ENCODE measurements around the gene MGLL. TPM values are rescaled to one million over a fixed set of nuclear protein-coding genes. Genes with fewer than 3 reads are reported as not detected.
A peak's percentile ranks its signal among the peaks of the same experiment; 100 is the strongest.

The MGLL gene
- total RNA-seq, 4 donors from 2014 or later: 26.5 to 50.2 (median 43.8) TPM

DNA sequence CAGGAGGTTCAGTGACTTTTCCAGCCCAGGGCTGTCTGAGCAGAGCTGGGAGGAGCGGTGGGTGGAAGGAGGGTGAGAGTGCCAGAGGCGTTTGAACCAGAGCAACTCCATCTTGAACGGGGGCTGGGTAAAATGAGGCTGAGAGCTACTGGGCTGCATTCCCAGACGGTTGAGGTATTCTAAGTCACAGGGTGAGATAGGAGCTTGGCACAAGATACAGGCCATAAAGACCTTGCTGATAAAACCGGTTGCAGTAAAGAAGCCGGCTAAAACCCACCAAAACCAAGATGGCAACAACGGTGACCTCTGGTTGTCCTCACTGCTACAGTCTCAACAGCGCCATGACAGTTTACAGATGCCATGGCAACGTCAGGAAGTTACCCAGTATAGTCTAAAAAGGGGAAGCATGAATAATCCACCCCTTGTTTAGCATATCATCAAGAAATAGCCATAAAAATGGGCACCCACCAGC is 89.4 kb downstream of the MGLL start:
- DNase-seq (no peak), ATAC-seq (no peak)
- Histone ChIP-seq H3K36me3 (no peaks in the 10 kb centered on the region), H3K9me3 (no peaks in the 10 kb centered on the region), H3K27me3 (no peaks in the 10 kb centered on the region), H3K4me3 (no peak overlapping the region), H3K4me1 (peaks cover 39 to 67% of the 10 kb centered on the region in 2 donors), H3K27ac (peak overlapping the region; percentile 51 to 86 (median 74))
- intact Hi-C loops (cut with DNase I; ENCODE audit: low total_unique reads): no loop called here
- in situ Hi-C loops (cut with MboI; ENCODE audit: low sequenced_read_pairs in 4 of 4): no loop called here
- TF ChIP-seq POLR2A (IDR thresholded peaks at IDR 0.05): no peak
- TF ChIP-seq, protein P1, sequence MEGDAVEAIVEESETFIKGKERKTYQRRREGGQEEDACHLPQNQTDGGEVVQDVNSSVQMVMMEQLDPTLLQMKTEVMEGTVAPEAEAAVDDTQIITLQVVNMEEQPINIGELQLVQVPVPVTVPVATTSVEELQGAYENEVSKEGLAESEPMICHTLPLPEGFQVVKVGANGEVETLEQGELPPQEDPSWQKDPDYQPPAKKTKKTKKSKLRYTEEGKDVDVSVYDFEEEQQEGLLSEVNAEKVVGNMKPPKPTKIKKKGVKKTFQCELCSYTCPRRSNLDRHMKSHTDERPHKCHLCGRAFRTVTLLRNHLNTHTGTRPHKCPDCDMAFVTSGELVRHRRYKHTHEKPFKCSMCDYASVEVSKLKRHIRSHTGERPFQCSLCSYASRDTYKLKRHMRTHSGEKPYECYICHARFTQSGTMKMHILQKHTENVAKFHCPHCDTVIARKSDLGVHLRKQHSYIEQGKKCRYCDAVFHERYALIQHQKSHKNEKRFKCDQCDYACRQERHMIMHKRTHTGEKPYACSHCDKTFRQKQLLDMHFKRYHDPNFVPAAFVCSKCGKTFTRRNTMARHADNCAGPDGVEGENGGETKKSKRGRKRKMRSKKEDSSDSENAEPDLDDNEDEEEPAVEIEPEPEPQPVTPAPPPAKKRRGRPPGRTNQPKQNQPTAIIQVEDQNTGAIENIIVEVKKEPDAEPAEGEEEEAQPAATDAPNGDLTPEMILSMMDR (IDR thresholded peaks at IDR 0.05 in 4 of 5, conservative IDR thresholded peaks at IDR 0.05 in 1 of 5): no peak

DNA sequence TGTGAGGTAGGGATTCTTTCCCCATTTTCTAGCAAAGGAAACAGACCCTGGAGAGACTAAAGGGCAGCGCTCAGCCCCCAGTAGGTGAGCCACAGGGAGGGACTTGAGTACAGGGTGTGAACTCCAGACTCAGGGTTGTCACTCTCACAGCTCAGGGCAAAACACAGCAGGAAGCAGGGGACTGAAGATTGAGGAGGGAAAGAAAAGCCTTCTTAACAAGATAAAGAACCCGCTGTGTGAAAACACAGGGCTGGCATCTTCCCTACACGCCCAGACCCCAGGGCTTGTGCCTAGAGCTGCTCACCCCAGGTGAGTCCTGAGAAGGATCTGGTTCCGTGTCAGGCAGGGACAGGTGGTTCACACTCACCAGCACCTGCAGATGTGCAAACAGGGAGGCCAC is 90.0 kb downstream of the MGLL start:
- Histone ChIP-seq H3K4me3 (no peak overlapping the region), H3K9me3 (no peaks in the 10 kb centered on the region), H3K27me3 (no peaks in the 10 kb centered on the region), H3K27ac (peak overlapping the region; percentile 51 to 86 (median 74)), H3K36me3 (no peaks in the 10 kb centered on the region), H3K4me1 (peaks cover 36 to 67% of the 10 kb centered on the region in 2 donors)
- intact Hi-C loops (cut with DNase I; ENCODE audit: low total_unique reads) (no loop called here), in situ Hi-C loops (cut with MboI; ENCODE audit: low sequenced_read_pairs in 4 of 4) (no loop called here)
- TF ChIP-seq POLR2A (IDR thresholded peaks at IDR 0.05): no peak
- TF ChIP-seq, protein P1 (IDR thresholded peaks at IDR 0.05 in 4 of 5, conservative IDR thresholded peaks at IDR 0.05 in 1 of 5): no peak
- DNase-seq (no peak), ATAC-seq (no peak)

- H3K4me3 ChIP-seq: no peak overlapping the region
- intact Hi-C loops (cut with DNase I; ENCODE audit: low total_unique reads): no loop called here
- H3K9me3 ChIP-seq: no peaks in the 10 kb centered on the region
- peak overlapping the region; percentile 51 to 86 (median 74) for H3K27ac ChIP-seq
- no peaks in the 10 kb centered on the region for H3K27me3 ChIP-seq
- peaks cover 34 to 61% of the 10 kb centered on the region in 2 donors for H3K4me1 ChIP-seq
- no peaks in the 10 kb centered on the region for H3K36me3 ChIP-seq
- in situ Hi-C loops (cut with MboI; ENCODE audit: low sequenced_read_pairs in 4 of 4): no loop called here
- DNase-seq (no peak), ATAC-seq (no peak)
- TF ChIP-seq POLR2A (IDR thresholded peaks at IDR 0.05): no peak
- TF ChIP-seq, protein P1 (IDR thresholded peaks at IDR 0.05 in 4 of 5, conservative IDR thresholded peaks at IDR 0.05 in 1 of 5): no peak
These were observed 90.6 kb downstream of the MGLL start for GRCh38 chr3:127731546-127732289.

GRCh38 chr3:127730666-127731295 is 91.5 kb downstream of the MGLL start:
- in situ Hi-C loops (cut with MboI; ENCODE audit: low sequenced_read_pairs in 4 of 4): no loop called here
- DNase-seq: no peak

More at GRCh38 chr3:127730666-127731295, 91.5 kb downstream of the MGLL start:
- H3K9me3 ChIP-seq: no peaks in the 10 kb centered on the region
- H3K4me1 ChIP-seq: peaks cover 25 to 56% of the 10 kb centered on the region in 2 donors
- H3K4me3 ChIP-seq: no peak overlapping the region
- ATAC-seq: no peak
- no peak for TF ChIP-seq POLR2A (IDR thresholded peaks at IDR 0.05)
- TF ChIP-seq, protein P1 (IDR thresholded peaks at IDR 0.05 in 4 of 5, conservative IDR thresholded peaks at IDR 0.05 in 1 of 5): no peak
- H3K27ac ChIP-seq: peak overlapping the region in 3 of 4 donors; percentile 52 to 78 (median 61)
- H3K36me3 ChIP-seq: no peaks in the 10 kb centered on the region
- no peaks in the 10 kb centered on the region for H3K27me3 ChIP-seq
- intact Hi-C loops (cut with DNase I; ENCODE audit: low total_unique reads): no loop called here

Measured in gastrocnemius medialis (tissue), 4 donors.